NCI-H345 treated with DMSO at 0.1 percent for 48 hours (cell line): ENCODE measurements around the gene LRMDA.

Experiments
- DNase-seq: peaks from one replicate; lab custom pipeline; 2025; ENCODE audit not compliant: unreplicated experiment; lab: John Stamatoyannopoulos, UW

The LRMDA gene

GRCh38 chr10:75655791-75656451, 224.5 kb downstream of the LRMDA start:
- DNase-seq: no peak

GRCh38 chr10:75657351-75657750, 225.9 kb downstream of the LRMDA start:
- DNase-seq: no peak

- no peak for DNase-seq
These were observed 226.6 kb downstream of the LRMDA start for GRCh38 chr10:75658036-75658435.

- no peak for DNase-seq
These were observed 227.1 kb downstream of the LRMDA start for GRCh38 chr10:75658496-75658895.

GRCh38 chr10:75658915-75659314, 227.5 kb downstream of the LRMDA start:
- DNase-seq: no peak

GRCh38 chr10:75660823-75661222, 229.4 kb downstream of the LRMDA start:
- no peak for DNase-seq

- no peak for DNase-seq
These were observed 231.3 kb downstream of the LRMDA start for GRCh38 chr10:75662715-75663114.

GRCh38 chr10:75663947-75664664, 232.7 kb downstream of the LRMDA start:
- no peak for DNase-seq

GRCh38 chr10:75664968-75665367, 233.5 kb downstream of the LRMDA start:
- DNase-seq: no peak

- DNase-seq: no peak
These were observed 234.3 kb downstream of the LRMDA start for GRCh38 chr10:75665707-75666106.

- DNase-seq: no peak
These were observed 240.8 kb downstream of the LRMDA start for GRCh38 chr10:75672111-75672671.

- no peak for DNase-seq
These were observed 241.4 kb downstream of the LRMDA start for GRCh38 chr10:75672842-75673241.

- no peak for DNase-seq
These were observed 246.1 kb downstream of the LRMDA start for GRCh38 chr10:75677541-75677940.

GRCh38 chr10:75678527-75678926, 247.1 kb downstream of the LRMDA start:
- DNase-seq: no peak

- DNase-seq: no peak
These were observed 248.1 kb downstream of the LRMDA start for GRCh38 chr10:75679536-75679935.

GRCh38 chr10:75681334-75681733, 249.9 kb downstream of the LRMDA start:
- DNase-seq: no peak

GRCh38 chr10:75682649-75683557, 251.5 kb downstream of the LRMDA start:
- DNase-seq: no peak

GRCh38 chr10:75685187-75685586, 253.8 kb downstream of the LRMDA start:
- no peak for DNase-seq

- DNase-seq: no peak
These were observed 257.3 kb downstream of the LRMDA start for GRCh38 chr10:75688506-75689300.

- no peak for DNase-seq
These were observed 262.1 kb downstream of the LRMDA start for GRCh38 chr10:75693489-75693888.

- DNase-seq: no peak
These were observed 262.8 kb downstream of the LRMDA start for GRCh38 chr10:75694269-75694668.
